Stimulated activated naive CD8-positive, alpha-beta T cell treated with anti-CD3 and anti-CD28 coated beads, Interleukin-15, Interleukin-2, amounts not matched to agents 100 U/mL and 50 U/mL, for 24 hours (primary cell): ENCODE data around the gene TRIM69.
"Not testable (repeated sequence)": the region's sequence is repeated elsewhere in the genome, so short reads cannot be mapped to it uniquely, and the experiment has no call there.

Experiments
- ATAC-seq: fragments of 150-1000 bp; cut with Tn5 transposase; one replicate; pipeline ENCODE4 v1.10.0; 2021
- DNase-seq: peaks from one replicate; pipeline ENCODE4 v3.0.0; 2021

TRIM69 gene

GRCh38 chr15:44743454-44743853, 7.1 kb downstream of the TRIM69 start:
- ATAC-seq, DNase-seq: not testable (repeated sequence)

- no peak for ATAC-seq
- DNase-seq: no peak
These were observed 17.0 kb downstream of the TRIM69 start for GRCh38 chr15:44753345-44753744.

- ATAC-seq: no peak
- no peak for DNase-seq
These were observed 26.9 kb downstream of the TRIM69 start for GRCh38 chr15:44763187-44763586.

- no peak for DNase-seq
- no peak for ATAC-seq
These were observed 27.5 kb downstream of the TRIM69 start for GRCh38 chr15:44763848-44764247.

- DNase-seq (no peak), ATAC-seq (no peak)
These were observed 28.7 kb downstream of the TRIM69 start for GRCh38 chr15:44765036-44765435.

GRCh38 chr15:44769521-44769920, 33.2 kb downstream of the TRIM69 start:
- ATAC-seq: no peak
- DNase-seq: no peak

GRCh38 chr15:44770715-44771114, 34.4 kb downstream of the TRIM69 start:
- not testable (repeated sequence) for DNase-seq, ATAC-seq

- ATAC-seq: no peak
- DNase-seq: no peak
These were observed 39.6 kb downstream of the TRIM69 start for GRCh38 chr15:44775953-44776352.

- DNase-seq: no peak
These were observed 43.4 kb downstream of the TRIM69 start for GRCh38 chr15:44779761-44780160.

GRCh38 chr15:44780608-44781007, 44.3 kb downstream of the TRIM69 start:
- no peak for ATAC-seq
- no peak for DNase-seq

More at GRCh38 chr15:44779761-44780160, 43.4 kb downstream of the TRIM69 start:
- no peak for ATAC-seq

- no peak for ATAC-seq
- no peak for DNase-seq
These were observed 44.9 kb downstream of the TRIM69 start for GRCh38 chr15:44781128-44781810.

GRCh38 chr15:44782516-44782915, 46.2 kb downstream of the TRIM69 start:
- ATAC-seq (no peak), DNase-seq (no peak)

- not testable (repeated sequence) for ATAC-seq, DNase-seq
These were observed 48.6 kb downstream of the TRIM69 start for GRCh38 chr15:44784918-44785274.

GRCh38 chr15:44788748-44789147, 52.4 kb downstream of the TRIM69 start:
- DNase-seq (peak; percentile 63), ATAC-seq (peak; percentile 88)

GRCh38 chr15:44790215-44790614, 53.9 kb downstream of the TRIM69 start:
- ATAC-seq (no peak), DNase-seq (no peak)

- DNase-seq: no peak
- no peak for ATAC-seq
These were observed 54.3 kb downstream of the TRIM69 start for GRCh38 chr15:44790656-44791055.

GRCh38 chr15:44792715-44793114, 56.4 kb downstream of the TRIM69 start:
- DNase-seq (no peak), ATAC-seq (no peak)

- ATAC-seq (no peak), DNase-seq (no peak)
These were observed 57.7 kb downstream of the TRIM69 start for GRCh38 chr15:44794072-44794471.

GRCh38 chr15:44796508-44796907, 60.2 kb downstream of the TRIM69 start:
- ATAC-seq: no peak
- no peak for DNase-seq

GRCh38 chr15:44798826-44799225, 62.5 kb downstream of the TRIM69 start:
- ATAC-seq (no peak), DNase-seq (no peak)

- ATAC-seq (no peak), DNase-seq (no peak)
These were observed 65.0 kb downstream of the TRIM69 start for GRCh38 chr15:44801364-44801763.

GRCh38 chr15:44801797-44802196, 65.5 kb downstream of the TRIM69 start:
- DNase-seq (no peak), ATAC-seq (no peak)

GRCh38 chr15:44802336-44802735, 66.0 kb downstream of the TRIM69 start:
- peak; percentile 49 for ATAC-seq
- no peak for DNase-seq

- ATAC-seq (no peak), DNase-seq (no peak)
These were observed 68.1 kb downstream of the TRIM69 start for GRCh38 chr15:44804298-44805046.
